ENCODE results near the gene PKP4.

PKP4 gene

DNA sequence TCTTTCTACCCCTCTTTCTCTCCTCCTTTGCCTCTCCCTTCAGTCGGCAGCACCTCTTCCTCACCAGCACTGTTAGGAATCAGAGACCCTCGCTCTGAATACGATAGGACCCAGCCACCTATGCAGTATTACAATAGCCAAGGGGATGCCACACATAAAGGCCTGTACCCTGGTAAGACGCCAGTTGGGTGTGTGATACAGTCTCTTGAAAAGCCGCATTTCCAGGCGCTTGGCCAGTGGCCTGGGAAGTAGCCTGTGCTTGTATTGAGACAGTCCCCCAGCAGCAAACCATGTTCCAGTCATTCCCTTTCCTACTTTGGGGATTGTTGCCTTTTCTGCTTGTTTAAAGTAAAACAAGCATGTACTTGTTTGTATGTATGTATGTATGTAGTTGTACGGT lies 219.9 kb downstream of the PKP4 start:
- H3K36me3 ChIP-seq (ENCODE audit: insufficient read depth, low read length), result peaks cover 4% of the 10 kb centered on the region; the same call in 1 of the 2 replicates

DNA sequence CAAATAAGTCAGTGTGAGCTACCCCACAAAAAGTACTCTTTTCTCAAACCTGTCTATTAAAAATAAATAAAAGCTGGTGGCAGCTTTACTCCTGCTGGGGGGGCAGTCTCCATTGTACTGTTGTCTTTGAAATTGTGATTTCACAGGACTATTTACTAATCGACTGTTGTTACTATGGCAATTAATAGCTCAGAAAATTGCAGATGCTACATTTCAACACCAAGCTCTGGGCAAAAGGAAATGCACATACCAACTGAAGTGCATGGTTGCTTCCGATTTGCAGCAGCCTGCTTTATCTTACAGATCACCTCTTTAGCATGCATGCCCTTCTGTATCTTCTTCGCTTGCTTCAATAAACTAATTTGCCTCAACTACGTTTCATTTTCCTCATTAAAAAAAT lies 220.8 kb downstream of the PKP4 start:
- Histone ChIP-seq H3K4me3 (ENCODE audit: low read depth, low read length) (no peak overlapping the region), H2AFZ (ENCODE audit: low read length, unreplicated experiment) (no peak overlapping the region), H3K36me3 (ENCODE audit: insufficient read depth, low read length) (peaks cover 4% of the 10 kb centered on the region; the same call in 1 of the 2 replicates), H3K27ac (ENCODE audit: low read depth, low read length) (no peak overlapping the region), H3K27me3 (ENCODE audit: insufficient read depth, low read length) (no peaks in the 10 kb centered on the region), H3K4me1 (ENCODE audit: control insufficient read depth, insufficient read depth, low read length, unreplicated experiment) (no peaks in the 10 kb centered on the region), H3K79me2 (ENCODE audit: control insufficient read depth, insufficient read depth, low read length, unreplicated experiment) (no peaks in the 10 kb centered on the region)

More for the DNA sequence above, 219.9 kb downstream of the PKP4 start:
- Histone ChIP-seq H3K4me3 (ENCODE audit: low read depth, low read length) (no peak overlapping the region), H3K27ac (ENCODE audit: low read depth, low read length) (no peak overlapping the region), H3K27me3 (ENCODE audit: insufficient read depth, low read length) (no peaks in the 10 kb centered on the region), H2AFZ (ENCODE audit: low read length, unreplicated experiment) (no peak overlapping the region), H3K79me2 (ENCODE audit: control insufficient read depth, insufficient read depth, low read length, unreplicated experiment) (no peaks in the 10 kb centered on the region), H3K4me1 (ENCODE audit: control insufficient read depth, insufficient read depth, low read length, unreplicated experiment) (no peaks in the 10 kb centered on the region)

DNA sequence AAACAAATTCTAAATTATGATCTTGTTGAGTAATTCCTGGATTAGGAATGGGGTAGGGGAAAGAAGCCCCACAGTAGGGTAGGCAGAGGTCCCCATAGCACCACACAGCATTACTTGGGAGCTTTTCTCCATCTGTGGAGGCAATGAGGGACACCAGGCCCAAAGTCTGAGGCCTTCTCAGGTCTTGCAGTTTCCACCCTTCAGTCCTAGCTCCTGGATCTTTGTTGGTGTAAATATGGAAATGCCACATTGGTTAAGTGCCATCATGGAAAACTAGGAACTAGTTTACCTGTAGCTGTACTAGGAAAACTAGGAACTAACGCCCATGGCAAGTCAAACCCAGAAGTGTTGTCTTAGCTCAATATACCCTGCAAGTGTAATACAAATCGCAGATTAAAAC lies 225.1 kb downstream of the PKP4 start:
- no peak overlapping the region for H3K27ac ChIP-seq (ENCODE audit: low read depth, low read length)

DNA sequence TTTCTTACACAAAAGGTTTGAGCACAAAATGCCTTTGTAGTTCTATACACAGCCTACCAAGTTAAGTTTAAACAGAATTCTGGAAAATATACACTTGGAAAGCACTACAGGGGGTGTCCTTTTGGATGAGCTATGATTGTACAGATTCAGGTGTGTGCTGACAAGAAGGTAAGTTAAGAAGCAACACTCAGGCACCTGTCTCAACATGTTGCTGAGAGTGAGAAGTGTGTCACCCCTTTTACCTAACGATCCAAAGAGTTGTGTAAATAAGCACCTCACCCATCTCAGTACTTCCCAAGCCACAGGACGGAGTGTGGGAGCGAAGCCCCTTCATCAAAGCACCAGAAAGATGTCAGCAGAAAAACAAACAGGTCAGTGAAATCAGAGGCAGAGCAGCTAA lies 228.9 kb downstream of the PKP4 start:
- Histone ChIP-seq H3K79me2 (ENCODE audit: control insufficient read depth, insufficient read depth, low read length, unreplicated experiment) (no peaks in the 10 kb centered on the region), H3K4me3 (ENCODE audit: low read depth, low read length) (no peak overlapping the region), H2AFZ (ENCODE audit: low read length, unreplicated experiment) (no peak overlapping the region), H3K36me3 (ENCODE audit: insufficient read depth, low read length) (peaks cover 4% of the 10 kb centered on the region; the same call in 1 of the 2 replicates), H3K27me3 (ENCODE audit: insufficient read depth, low read length) (no peaks in the 10 kb centered on the region), H3K27ac (ENCODE audit: low read depth, low read length) (no peak overlapping the region), H3K4me1 (ENCODE audit: control insufficient read depth, insufficient read depth, low read length, unreplicated experiment) (peaks cover 27% of the 10 kb centered on the region)

More for the DNA sequence above, 225.1 kb downstream of the PKP4 start:
- H3K4me3 ChIP-seq (ENCODE audit: low read depth, low read length), result no peak overlapping the region
- peaks cover 4% of the 10 kb centered on the region; the same call in 1 of the 2 replicates for H3K36me3 ChIP-seq (ENCODE audit: insufficient read depth, low read length)
- no peak overlapping the region for H2AFZ ChIP-seq (ENCODE audit: low read length, unreplicated experiment)
- no peaks in the 10 kb centered on the region for H3K79me2 ChIP-seq (ENCODE audit: control insufficient read depth, insufficient read depth, low read length, unreplicated experiment)
- peaks cover 11% of the 10 kb centered on the region for H3K4me1 ChIP-seq (ENCODE audit: control insufficient read depth, insufficient read depth, low read length, unreplicated experiment)
- H3K27me3 ChIP-seq (ENCODE audit: insufficient read depth, low read length), result no peaks in the 10 kb centered on the region

DNA sequence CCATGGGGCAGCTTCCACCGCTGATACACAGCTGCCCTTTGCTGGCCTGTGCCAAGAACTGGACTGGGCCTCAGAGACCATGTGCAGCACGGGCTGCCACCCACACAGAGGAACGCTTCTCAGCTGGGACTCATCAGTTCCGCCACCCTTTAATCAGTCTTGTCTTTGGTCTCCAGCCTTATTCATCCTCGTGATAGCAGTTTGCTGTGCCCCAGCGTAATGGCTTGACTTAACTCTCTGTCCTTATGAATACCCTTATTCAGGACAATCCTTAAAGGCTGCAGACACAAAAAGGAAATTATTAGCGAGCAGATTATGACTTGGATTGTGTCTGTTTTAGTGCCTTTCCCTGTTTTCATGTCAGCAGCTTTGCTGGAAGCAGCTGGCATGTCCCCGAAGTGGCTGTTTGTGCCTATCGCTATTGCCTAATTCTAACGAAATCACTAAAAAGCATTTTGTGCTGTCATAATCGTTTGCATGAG lies 229.5 kb downstream of the PKP4 start:
- H3K27me3 ChIP-seq (ENCODE audit: insufficient read depth, low read length), result no peaks in the 10 kb centered on the region

DNA sequence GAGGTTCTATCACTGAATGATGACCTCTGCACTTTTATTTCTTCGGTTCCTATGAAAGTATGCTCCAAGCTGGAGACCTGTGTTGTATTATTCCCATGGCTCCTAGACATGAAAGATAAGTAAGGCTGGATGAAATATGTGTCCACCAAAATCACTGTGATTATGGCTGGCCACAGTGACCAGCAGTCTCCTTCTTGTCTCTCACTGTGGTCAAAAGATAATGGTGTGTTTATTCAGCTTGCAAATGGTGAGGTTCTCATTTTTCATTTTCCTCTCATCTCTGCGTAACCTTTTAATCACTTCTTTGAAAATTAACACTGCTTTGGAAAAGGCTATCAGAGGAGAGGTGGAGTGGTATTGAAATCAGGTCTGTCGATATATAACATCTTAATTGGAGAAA lies 230.6 kb downstream of the PKP4 start:
- Histone ChIP-seq H3K4me3 (ENCODE audit: low read depth, low read length) (no peak overlapping the region), H3K36me3 (ENCODE audit: insufficient read depth, low read length) (no peaks in the 10 kb centered on the region), H3K27me3 (ENCODE audit: insufficient read depth, low read length) (no peaks in the 10 kb centered on the region), H3K27ac (ENCODE audit: low read depth, low read length) (no peak overlapping the region), H3K4me1 (ENCODE audit: control insufficient read depth, insufficient read depth, low read length, unreplicated experiment) (peaks cover 27% of the 10 kb centered on the region), H2AFZ (ENCODE audit: low read length, unreplicated experiment) (no peak overlapping the region), H3K79me2 (ENCODE audit: control insufficient read depth, insufficient read depth, low read length, unreplicated experiment) (no peaks in the 10 kb centered on the region)

More for the DNA sequence above, 229.5 kb downstream of the PKP4 start:
- no peak overlapping the region for H2AFZ ChIP-seq (ENCODE audit: low read length, unreplicated experiment)
- H3K4me3 ChIP-seq (ENCODE audit: low read depth, low read length), result no peak overlapping the region
- H3K36me3 ChIP-seq (ENCODE audit: insufficient read depth, low read length), result peaks cover 1% of the 10 kb centered on the region; the same call in 1 of the 2 replicates
- peaks cover 27% of the 10 kb centered on the region for H3K4me1 ChIP-seq (ENCODE audit: control insufficient read depth, insufficient read depth, low read length, unreplicated experiment)
- no peak overlapping the region for H3K27ac ChIP-seq (ENCODE audit: low read depth, low read length)
- H3K79me2 ChIP-seq (ENCODE audit: control insufficient read depth, insufficient read depth, low read length, unreplicated experiment), result no peaks in the 10 kb centered on the region

DNA sequence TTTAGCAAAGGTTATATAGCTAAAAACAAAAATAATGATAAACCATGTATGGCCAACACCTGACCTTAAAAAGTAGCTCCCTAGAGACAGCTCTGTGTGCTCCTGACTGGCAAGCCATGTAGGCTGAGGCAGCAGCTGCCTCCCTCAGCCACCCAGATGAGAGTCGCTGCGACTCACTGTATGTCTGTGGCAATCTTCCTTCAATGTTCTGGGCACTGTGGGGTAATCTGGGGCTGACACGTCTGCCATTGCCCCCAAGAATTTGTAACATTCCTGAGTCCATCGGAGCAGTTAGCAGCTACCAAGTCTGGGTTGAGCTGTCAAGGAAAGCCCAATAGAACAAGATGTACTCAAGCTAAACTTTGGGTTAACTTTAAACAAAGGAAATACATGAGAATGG lies 232.0 kb downstream of the PKP4 start:
- no peak overlapping the region for H2AFZ ChIP-seq (ENCODE audit: low read length, unreplicated experiment)
- H3K27ac ChIP-seq (ENCODE audit: low read depth, low read length), result peak overlapping the region; percentile 21; the same call in 1 of the 2 replicates
- H3K36me3 ChIP-seq (ENCODE audit: insufficient read depth, low read length), result no peaks in the 10 kb centered on the region
- peaks cover 27% of the 10 kb centered on the region for H3K4me1 ChIP-seq (ENCODE audit: control insufficient read depth, insufficient read depth, low read length, unreplicated experiment)
- H3K4me3 ChIP-seq (ENCODE audit: low read depth, low read length), result no peak overlapping the region
- H3K27me3 ChIP-seq (ENCODE audit: insufficient read depth, low read length), result no peaks in the 10 kb centered on the region
- no peaks in the 10 kb centered on the region for H3K79me2 ChIP-seq (ENCODE audit: control insufficient read depth, insufficient read depth, low read length, unreplicated experiment)

DNA sequence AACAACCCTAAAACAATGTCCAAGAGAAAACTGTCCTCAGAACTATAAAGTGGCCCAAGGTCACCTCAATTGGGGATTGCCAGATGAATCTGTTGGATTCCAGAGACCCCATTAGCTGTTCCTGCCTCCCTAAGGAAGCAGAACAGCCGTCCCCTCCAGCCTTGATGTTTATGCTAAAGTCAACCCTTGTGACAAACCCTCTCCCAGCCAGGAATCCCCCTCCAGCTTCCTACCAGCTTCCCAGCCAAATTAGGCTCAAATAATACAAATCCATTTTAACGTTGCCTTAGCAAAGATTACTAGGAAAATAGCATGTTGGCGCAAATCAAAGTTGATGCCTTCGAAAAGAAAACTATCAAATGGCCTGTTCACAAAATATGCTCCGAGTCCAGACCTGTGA lies 232.6 kb downstream of the PKP4 start:
- peaks cover 27% of the 10 kb centered on the region for H3K4me1 ChIP-seq (ENCODE audit: control insufficient read depth, insufficient read depth, low read length, unreplicated experiment)
- no peak overlapping the region for H2AFZ ChIP-seq (ENCODE audit: low read length, unreplicated experiment)
- H3K4me3 ChIP-seq (ENCODE audit: low read depth, low read length), result no peak overlapping the region
- H3K79me2 ChIP-seq (ENCODE audit: control insufficient read depth, insufficient read depth, low read length, unreplicated experiment), result no peaks in the 10 kb centered on the region
- no peaks in the 10 kb centered on the region for H3K27me3 ChIP-seq (ENCODE audit: insufficient read depth, low read length)
- H3K36me3 ChIP-seq (ENCODE audit: insufficient read depth, low read length), result no peaks in the 10 kb centered on the region
- peak overlapping the region; percentile 21; the same call in 1 of the 2 replicates for H3K27ac ChIP-seq (ENCODE audit: low read depth, low read length)

DNA sequence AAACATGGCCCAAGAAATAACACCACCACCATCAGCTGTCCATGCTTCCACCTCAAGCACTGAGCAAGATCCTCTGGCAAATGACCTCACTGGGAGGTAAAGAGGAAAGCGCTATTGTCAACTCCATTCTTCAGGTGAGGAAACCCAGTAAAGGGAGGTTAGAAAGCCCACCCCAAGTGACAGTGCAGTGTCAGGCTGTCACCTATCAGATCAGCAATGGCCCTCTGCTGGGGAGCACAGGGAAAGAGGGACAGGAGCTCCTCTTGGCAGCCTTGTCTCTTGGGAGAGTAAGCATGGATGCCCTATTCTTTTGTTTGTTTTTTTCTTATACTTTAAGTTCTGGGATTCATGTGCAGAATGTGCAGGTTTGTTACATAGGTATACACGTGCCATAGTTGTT lies 234.1 kb downstream of the PKP4 start:
- Histone ChIP-seq H3K4me1 (ENCODE audit: control insufficient read depth, insufficient read depth, low read length, unreplicated experiment) (peaks cover 25% of the 10 kb centered on the region), H3K4me3 (ENCODE audit: low read depth, low read length) (no peak overlapping the region)

DNA sequence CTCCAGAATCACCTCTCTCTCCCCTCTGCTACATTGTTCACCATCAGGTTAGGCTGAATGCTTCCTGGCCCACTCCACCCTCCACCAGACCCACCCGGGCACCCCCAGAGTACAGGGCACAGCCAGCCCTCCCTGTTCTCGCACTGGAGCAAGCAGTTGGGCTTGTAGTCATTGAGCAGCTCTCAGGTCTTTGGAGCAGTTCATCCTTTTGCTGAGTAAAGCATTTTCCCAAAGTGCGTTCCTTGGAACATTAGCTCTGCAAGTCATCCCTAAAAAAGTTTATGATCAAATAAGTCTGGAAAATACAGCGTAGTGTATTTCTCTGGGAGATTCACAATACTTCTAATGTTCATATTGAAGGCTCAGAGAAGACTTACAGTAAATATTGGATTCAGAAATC lies 234.9 kb downstream of the PKP4 start:
- Histone ChIP-seq H3K4me3 (ENCODE audit: low read depth, low read length) (no peak overlapping the region), H2AFZ (ENCODE audit: low read length, unreplicated experiment) (no peak overlapping the region), H3K4me1 (ENCODE audit: control insufficient read depth, insufficient read depth, low read length, unreplicated experiment) (peaks cover 17% of the 10 kb centered on the region), H3K36me3 (ENCODE audit: insufficient read depth, low read length) (no peaks in the 10 kb centered on the region), H3K79me2 (ENCODE audit: control insufficient read depth, insufficient read depth, low read length, unreplicated experiment) (no peaks in the 10 kb centered on the region), H3K27me3 (ENCODE audit: insufficient read depth, low read length) (no peaks in the 10 kb centered on the region), H3K27ac (ENCODE audit: low read depth, low read length) (no peak overlapping the region)

More for the DNA sequence above, 234.1 kb downstream of the PKP4 start:
- H3K36me3 ChIP-seq (ENCODE audit: insufficient read depth, low read length), result no peaks in the 10 kb centered on the region
- no peak overlapping the region for H2AFZ ChIP-seq (ENCODE audit: low read length, unreplicated experiment)
- H3K79me2 ChIP-seq (ENCODE audit: control insufficient read depth, insufficient read depth, low read length, unreplicated experiment), result no peaks in the 10 kb centered on the region
- no peaks in the 10 kb centered on the region for H3K27me3 ChIP-seq (ENCODE audit: insufficient read depth, low read length)
- H3K27ac ChIP-seq (ENCODE audit: low read depth, low read length), result no peak overlapping the region

DNA sequence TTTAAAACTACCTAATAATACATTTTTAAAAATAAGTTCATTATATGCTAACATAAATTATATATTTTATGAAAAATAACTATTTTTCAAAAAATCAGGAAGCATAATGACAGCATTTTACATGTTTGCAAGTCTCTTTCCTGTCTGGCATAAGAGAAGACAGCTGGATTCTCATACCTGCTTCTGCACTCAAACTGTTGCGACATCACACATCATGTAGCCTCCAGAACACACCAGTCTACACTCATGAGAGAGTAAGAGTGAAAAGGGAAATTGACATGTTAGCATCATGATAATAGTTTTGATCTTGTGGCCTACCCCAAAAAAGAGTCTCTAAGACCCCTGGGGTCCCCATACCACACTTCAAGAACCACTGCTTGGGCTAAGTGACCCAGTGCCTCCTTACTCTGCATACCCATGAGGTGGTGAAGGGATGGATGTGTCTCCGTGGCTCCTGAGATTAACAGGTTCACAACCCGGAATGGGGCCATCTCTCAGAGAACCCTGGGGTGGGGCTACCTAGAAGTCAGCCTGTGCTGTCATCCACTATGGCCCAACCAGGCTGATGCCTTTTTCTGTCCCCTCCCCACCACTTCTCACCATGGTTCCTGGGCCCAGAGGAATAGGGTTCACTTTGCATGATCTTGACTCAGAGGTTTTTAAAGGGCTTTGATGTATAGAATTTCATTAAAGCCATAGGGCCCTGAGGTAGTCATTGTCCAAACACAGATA lies 235.8 kb downstream of the PKP4 start:
- peaks cover 16% of the 10 kb centered on the region for H3K4me1 ChIP-seq (ENCODE audit: control insufficient read depth, insufficient read depth, low read length, unreplicated experiment)
- no peaks in the 10 kb centered on the region for H3K36me3 ChIP-seq (ENCODE audit: insufficient read depth, low read length)
- H3K27ac ChIP-seq (ENCODE audit: low read depth, low read length), result no peak overlapping the region
- H3K79me2 ChIP-seq (ENCODE audit: control insufficient read depth, insufficient read depth, low read length, unreplicated experiment), result no peaks in the 10 kb centered on the region
- no peaks in the 10 kb centered on the region for H3K27me3 ChIP-seq (ENCODE audit: insufficient read depth, low read length)
- H2AFZ ChIP-seq (ENCODE audit: low read length, unreplicated experiment), result no peak overlapping the region
- H3K4me3 ChIP-seq (ENCODE audit: low read depth, low read length), result no peak overlapping the region

Measured in ACC112 (cell line).